HG02571 (cell line): ENCODE results near the gene PDHA1.

Experiments used
- ATAC-seq: cut with Tn5 transposase; IDR thresholded peaks from one replicate; pipeline ENCODE4 v1.9.1; 2021; ENCODE audit warnings: mild to moderate bottlenecking, moderate library complexity; ENCODE audit not compliant: unreplicated experiment

Gene PDHA1

GRCh38 chrX:19373351-19373891, 29.7 kb downstream of the PDHA1 start:
- no peak for ATAC-seq

GRCh38 chrX:19375546-19375945, 31.8 kb downstream of the PDHA1 start:
- no peak for ATAC-seq

DNA sequence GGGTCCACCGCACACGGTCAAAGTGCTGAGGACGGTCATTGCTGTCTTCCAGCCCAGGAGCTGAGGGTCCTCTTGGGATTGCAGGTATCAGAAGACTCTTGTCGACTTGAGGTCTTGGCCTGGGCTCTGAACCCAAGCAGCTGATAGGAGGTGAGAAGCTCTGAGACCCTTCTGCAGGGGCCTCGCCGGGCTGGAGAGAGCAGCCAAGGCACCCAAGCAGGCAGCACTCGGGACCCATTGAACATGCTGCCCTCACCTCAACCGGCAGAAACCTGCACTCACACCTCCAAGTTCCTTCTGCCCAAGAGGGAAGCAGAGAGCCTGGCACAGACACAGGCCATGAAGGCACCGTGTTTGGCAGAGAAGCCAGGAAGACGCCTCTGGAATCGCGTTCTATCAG, 34.1 kb downstream of the PDHA1 start:
- ATAC-seq = no peak

GRCh38 chrX:19381326-19381725, 37.6 kb downstream of the PDHA1 start:
- no peak for ATAC-seq

DNA sequence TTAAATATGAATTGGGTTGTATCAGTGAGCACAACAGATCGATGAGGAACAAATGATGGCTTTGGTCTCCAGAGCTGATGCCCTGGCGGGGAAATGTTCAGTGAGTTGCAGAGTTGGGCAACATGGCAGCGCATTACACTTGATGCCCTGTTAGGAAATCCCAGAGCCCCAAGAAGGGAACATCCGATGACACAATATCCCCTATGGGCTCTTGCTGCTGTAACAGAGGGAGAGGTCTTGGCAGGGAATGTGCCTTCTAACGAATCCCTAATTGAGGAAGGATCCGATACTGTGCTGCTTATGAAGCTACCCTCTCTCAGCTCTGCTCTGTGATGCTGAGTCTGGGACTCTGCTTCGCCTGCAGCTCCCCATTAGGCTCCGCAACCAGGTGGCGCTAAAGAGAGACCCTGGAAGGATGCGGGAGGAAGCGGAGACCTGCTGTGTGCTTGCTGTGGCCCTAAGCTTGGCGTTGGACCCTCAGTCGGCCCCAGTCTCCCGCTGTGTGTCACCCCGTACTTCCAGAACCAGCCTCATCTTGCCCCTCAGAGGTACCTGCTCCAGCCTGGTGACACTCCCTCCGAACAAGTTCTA, 38.9 kb downstream of the PDHA1 start:
- no peak for ATAC-seq

- no peak for ATAC-seq
Observed at GRCh38 chrX:19386679-19387078, 43.0 kb downstream of the PDHA1 start.

- ATAC-seq = no peak
Observed at GRCh38 chrX:19388064-19388679, 44.4 kb downstream of the PDHA1 start.

DNA sequence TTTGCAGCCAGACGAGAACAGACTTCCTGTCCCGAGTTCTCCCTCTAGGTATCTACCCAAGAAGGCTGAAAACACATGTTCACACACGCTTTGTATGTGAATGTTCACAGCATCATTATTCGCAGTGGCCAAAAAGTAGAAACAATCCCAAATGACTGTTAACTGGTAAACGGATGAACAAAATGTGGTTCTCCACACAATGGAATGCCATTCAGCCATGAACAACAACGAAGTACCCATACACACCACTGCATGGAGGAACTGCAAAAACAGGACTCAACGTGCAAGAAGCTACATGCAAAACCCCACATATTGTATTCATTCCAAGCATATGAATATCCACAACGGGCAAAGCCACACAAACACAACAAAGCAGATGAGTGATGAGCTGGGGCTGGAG, 45.0 kb downstream of the PDHA1 start:
- no peak for ATAC-seq

- no peak for ATAC-seq
Observed at GRCh38 chrX:19389227-19389845, 45.6 kb downstream of the PDHA1 start.

- ATAC-seq = no peak
Observed at GRCh38 chrX:19392078-19392477, 48.4 kb downstream of the PDHA1 start.

GRCh38 chrX:19392703-19393102, 49.0 kb downstream of the PDHA1 start:
- ATAC-seq = no peak

GRCh38 chrX:19403696-19404095, 60.0 kb downstream of the PDHA1 start:
- no peak for ATAC-seq

DNA sequence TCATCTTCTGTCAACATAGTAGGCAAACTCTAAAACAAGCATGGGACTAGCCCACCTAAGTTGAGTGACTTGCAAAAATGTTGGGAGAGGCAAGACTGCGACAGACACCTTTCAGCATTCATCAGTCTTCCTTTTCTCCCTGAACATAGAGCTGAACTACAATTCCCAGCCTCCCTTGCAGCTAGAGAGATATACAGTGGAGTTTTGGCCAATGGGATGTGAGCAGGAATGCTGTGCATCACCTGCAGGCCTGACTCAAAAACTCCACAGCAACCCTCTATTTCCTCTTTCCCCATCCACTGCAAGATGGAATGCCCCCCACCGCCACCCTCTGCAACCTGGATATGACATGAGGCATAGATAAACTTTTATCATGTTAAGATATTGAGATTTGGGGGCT, 66.5 kb downstream of the PDHA1 start:
- ATAC-seq = no peak
